GM12892 (cell line): ENCODE data around the gene SPEM2.

Experiments
- POLR2A ChIP-seq: IDR thresholded peaks from 2 replicates; pipeline ENCODE4 v1.6.1; 2011; ENCODE audit warnings: low read depth, low read length, control low read depth
- POLR2AphosphoS5 ChIP-seq: IDR thresholded peaks from 2 replicates; pipeline ENCODE4 v1.6.1; 2011; ENCODE audit warnings: low read depth, low read length, control low read depth
- TAF1 ChIP-seq: IDR thresholded peaks from 2 replicates; pipeline ENCODE4 v1.6.1; 2011; ENCODE audit warnings: low read depth, mild to moderate bottlenecking, control low read depth, low read length, borderline replicate concordance

DNA sequence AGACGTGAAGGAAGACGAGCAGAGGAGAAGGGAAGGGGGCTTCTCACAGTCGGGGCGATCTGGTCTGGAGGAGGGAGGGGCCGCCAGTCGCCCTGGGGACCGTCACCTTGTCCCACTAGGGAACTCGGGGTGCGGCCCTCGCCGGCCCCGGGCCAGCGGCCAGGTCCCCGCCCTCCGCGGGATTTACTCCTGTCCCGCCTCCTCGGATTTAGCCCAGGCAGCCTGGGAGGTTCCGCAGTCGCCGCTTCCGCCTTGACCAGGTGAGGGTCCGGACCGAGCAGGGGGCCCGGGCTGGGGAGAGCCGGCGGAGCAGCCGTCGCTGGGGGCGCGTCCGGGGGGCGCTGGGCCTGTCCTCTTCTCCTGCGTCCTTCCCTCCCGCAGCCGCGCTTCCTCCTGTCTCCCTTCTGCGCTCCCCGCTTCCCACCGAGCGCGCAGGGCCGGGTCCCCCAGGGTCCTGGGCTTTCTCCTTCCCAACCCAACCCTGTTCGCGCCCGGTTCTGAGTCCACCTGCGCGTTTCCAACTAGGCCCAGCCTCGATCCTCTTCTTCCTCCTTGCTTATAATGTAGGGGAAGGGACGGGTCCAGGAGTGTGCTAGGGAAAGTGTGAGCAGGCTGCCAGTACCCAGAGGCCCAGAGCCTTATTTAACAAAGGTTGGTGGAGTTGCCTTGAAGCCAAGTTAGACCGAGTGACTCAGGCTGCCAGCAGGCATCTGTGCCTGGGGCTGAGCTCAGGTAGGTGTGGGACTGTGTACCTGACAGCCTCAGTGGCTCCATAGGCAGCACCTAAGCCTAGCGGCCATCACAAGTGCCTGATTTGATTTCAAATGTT is 44.3 kb upstream of the SPEM2 start, which contains the start of gene TNK1:
- TF ChIP-seq POLR2A: no peak
- no peak for TF ChIP-seq TAF1
- TF ChIP-seq POLR2AphosphoS5: no peak
